K562 (cell line): ENCODE results near the gene SRGN. TPM values are rescaled to one million over a fixed set of nuclear protein-coding genes. Genes with fewer than 3 reads are reported as not detected.

Source experiments
- CEBPZ ChIP-seq: fragments of 150-350 bp; IDR thresholded peaks from 2 replicates; pipeline ENCODE4 v1.6.1; 2014; ENCODE audit warnings: low read depth, mild to moderate bottlenecking, low read length, borderline replicate concordance
- E2F1 ChIP-seq: sonication (generic); formaldehyde crosslinking; IDR thresholded peaks from 2 replicates; pipeline ENCODE4 v1.8.1; 2023; ENCODE audit warnings: mild to moderate bottlenecking, missing genetic modification reagents, moderate library complexity
- GABPB1 ChIP-seq: sonication (generic); formaldehyde crosslinking; IDR thresholded peaks from 2 replicates; pipeline ENCODE4 v1.8.0; 2022; ENCODE audit warnings: mild to moderate bottlenecking, missing genetic modification reagents
- GTF2E2 ChIP-seq: fragments of 200-800 bp; sonication (Bioruptor generic); IDR thresholded peaks from 2 replicates; pipeline ENCODE4 v1.6.1; 2016; ENCODE audit warnings: missing genetic modification characterization, missing compliant biosample characterization
- HOMEZ ChIP-seq: fragments of 250-450 bp; sonication (Bioruptor Pico); IDR thresholded peaks from 2 replicates; pipeline ENCODE4 v1.4.0; 2020; ENCODE audit warnings: mild to moderate bottlenecking, moderate library complexity
- IRF9 ChIP-seq: fragments of 450-650 bp; IDR thresholded peaks from 2 replicates; pipeline ENCODE4 v1.6.1; 2016; ENCODE audit warnings: missing biosample characterization, missing genetic modification characterization
- JUN ChIP-seq, 2 experiments: sonication (generic) in 1 of 2; formaldehyde crosslinking in 1 of 2; IDR thresholded peaks; 2 replicates each; pipeline versions ENCODE4 v1.6.1 to v1.8.0; 2012 to 2022; ENCODE audit warnings: borderline replicate concordance in 2 of 2, mild to moderate bottlenecking in 2 of 2, improper control_type of control experiment in 1 of 2, low read depth in 1 of 2, low read length in 1 of 2, missing genetic modification reagents in 1 of 2
- JUNB ChIP-seq: fragments of 450-650 bp; formaldehyde crosslinking; conservative IDR thresholded peaks from 2 replicates; pipeline ENCODE4 v1.4.0; 2020; ENCODE audit warnings: mild to moderate bottlenecking
- MAFK ChIP-seq: IDR thresholded peaks from 2 replicates; pipeline ENCODE4 v1.6.1; 2011; ENCODE audit warnings: low read length, improper control_type of control experiment
- MTA3 ChIP-seq: fragments of 450-650 bp; formaldehyde crosslinking; IDR thresholded peaks from 2 replicates; pipeline ENCODE4 v1.6.1; 2017; ENCODE audit warnings: mild to moderate bottlenecking, borderline replicate concordance
- RB1 ChIP-seq: fragments of 450-650 bp; IDR thresholded peaks from 2 replicates; pipeline ENCODE4 v1.6.1; 2017; ENCODE audit warnings: low read depth, mild to moderate bottlenecking
- SAFB2 ChIP-seq: fragments of 200-400 bp; formaldehyde crosslinking; IDR thresholded peaks from 2 replicates; pipeline ENCODE4 v1.6.1; 2018; ENCODE audit warnings: borderline replicate concordance, low read length, low read depth, moderate library complexity; ENCODE audit not compliant: severe bottlenecking
- TAF7 ChIP-seq: fragments of 450-650 bp; IDR thresholded peaks from 2 replicates; pipeline ENCODE4 v1.6.1; 2016; ENCODE audit warnings: missing genetic modification characterization, missing compliant biosample characterization
- ZBTB8A ChIP-seq: fragments of 450-650 bp; IDR thresholded peaks from 2 replicates; pipeline ENCODE4 v1.6.1; 2018; ENCODE audit warnings: mild to moderate bottlenecking, moderate library complexity; ENCODE audit not compliant: partially characterized antibody
- ZFX ChIP-seq: sonication (generic); formaldehyde crosslinking; IDR thresholded peaks from 2 replicates; pipeline ENCODE4 v1.8.0; 2022; ENCODE audit warnings: mild to moderate bottlenecking, missing genetic modification reagents, moderate library complexity
- polyA plus RNA-seq, 8 experiments: library from polyadenylated mRNA; depleted of rRNA in 4 of 8; stranded (reverse) in 5 of 8; unstranded in 3 of 8; fragments of >200 nt; fragmentation: Nextera tagmentation in 2 of 8; fragmentation: Illumina TruSeq in 1 of 8; extraction: Ambion mirVana in 2 of 8; extraction: Trizol in 1 of 8; gene quantifications; 2 replicates each; pipeline versions ENCODE4 v1.2.1 to v1.2.3, GENCODE V29; 2011 to 2014; ENCODE audit warnings: inconsistent platforms in 1 of 8, missing spikeins in 1 of 8
- total RNA-seq, 7 experiments: library from RNA; depleted of rRNA in 6 of 7; stranded (reverse); fragments of >200 nt in 6 of 7; fragmentation: Illumina TruSeq in 2 of 7; extraction: Trizol in 2 of 7; gene quantifications; 2 replicates each; pipeline versions ENCODE4 v1.2.1 to v1.2.3, GENCODE V29; 2011 to 2021; ENCODE audit warnings: low replicate concordance in 1 of 7

SRGN gene
- total and polyA plus RNA-seq, 9 of the 15 experiments (the other 6 are each of a cell fraction or from before 2014, with no cell fraction given) = 136 to 304 (median 180) TPM

GRCh38 chr10:69088801-69089501 lies 1.0 kb downstream of the SRGN start (continued):
- TF ChIP-seq JUN (IDR thresholded peaks at IDR 0.05; ENCODE audit: borderline replicate concordance, low read depth, low read length) = peak; percentile 80; the same call in 1 of the 2 replicates
- no peak for TF ChIP-seq JUN (CRISPR knock-in tag; IDR thresholded peaks at IDR 0.05; ENCODE audit: borderline replicate concordance)
- TF ChIP-seq MTA3 = peak; percentile 93; the same call in 1 of the 2 replicates
- no peak for TF ChIP-seq CEBPZ
- no peak; the same call in 1 of the 2 replicates for TF ChIP-seq ZFX (CRISPR knock-in tag)
- TF ChIP-seq MAFK = peak; percentile 88
- TF ChIP-seq GTF2E2 (tag) = peak; percentile 24; the same call in 1 of the 2 replicates
- 0 out of 2 replicates have a peak, but pooled peaks have one; percentile 47 for TF ChIP-seq JUNB
- TF ChIP-seq HOMEZ (CRISPR knock-in tag) = no peak
- no peak for TF ChIP-seq ZBTB8A
- TF ChIP-seq RB1 = no peak
- no peak for TF ChIP-seq IRF9
- TF ChIP-seq TAF7 (tag) = no peak
- peak; percentile 95 for TF ChIP-seq GABPB1
- TF ChIP-seq SAFB2 = no peak
- TF ChIP-seq E2F1 (CRISPR knock-in tag) = no peak
